Keratinocyte (primary cell): ENCODE measurements around the gene EMP1.

Source experiments
- CTCF ChIP-seq, 3 experiments: IDR thresholded peaks in 1 of 3; conservative IDR thresholded peaks in 1 of 3; optimal IDR thresholded peaks in 1 of 3; 2 replicates in 2 of 3; 3 replicates in 1 of 3; pipeline versions ENCODE3 to v1.5.1; 2011; ENCODE audit warnings: low read length in 3 of 3, mild to moderate bottlenecking in 3 of 3, moderate library complexity in 2 of 3, control low read depth in 1 of 3, inconsistent platforms in 1 of 3; ENCODE audit not compliant: insufficient read depth in 2 of 3; ENCODE audit errors: extremely low read depth in 1 of 3
- EZH2 ChIP-seq: IDR thresholded peaks from one replicate; pipeline ENCODE4 v1.6.1; 2012; ENCODE audit warnings: inconsistent platforms, mild to moderate bottlenecking, low read length, moderate library complexity

- TF ChIP-seq CTCF (optimal IDR thresholded peaks at IDR 0.05 in 1 of 3, IDR thresholded peaks at IDR 0.05 in 1 of 3, conservative IDR thresholded peaks at IDR 0.05 in 1 of 3; ENCODE audit: extremely low read depth in 1 of 3, insufficient read depth in 2 of 3, low read length in 3 of 3) (no peak), EZH2 (no peak)
Measured at GRCh38 chr12:13164921-13165616, 31.5 kb upstream of the EMP1 start.
